H9 (cell line): ENCODE results near the gene C3orf20. TPM values are rescaled to one million over a fixed set of nuclear protein-coding genes. Genes with fewer than 3 reads are reported as not detected.

ENCODE experiments used
- DNase-seq: peaks from one replicate; pipeline ENCODE4 v3.0.0-alpha.2; 2017
- H2AFZ ChIP-seq: one replicate; pipeline ENCODE4 v1.6.1; 2013; ENCODE audit warnings: mild to moderate bottlenecking, low read length, control low read depth, moderate library complexity
- H2AK5ac ChIP-seq: 2 replicates; pipeline ENCODE4 v1.6.1; 2013; ENCODE audit warnings: low read length, control low read depth, mixed read lengths; ENCODE audit not compliant: insufficient read length
- H2BK120ac ChIP-seq: one replicate; pipeline ENCODE4 v1.6.1; 2013; ENCODE audit warnings: low read depth, mild to moderate bottlenecking, low read length, control low read depth, inconsistent platforms; ENCODE audit not compliant: poor library complexity, severe bottlenecking
- H2BK12ac ChIP-seq: 2 replicates; pipeline ENCODE4 v1.6.1; 2013; ENCODE audit warnings: low read length, control low read depth, mixed read lengths, low read depth; ENCODE audit not compliant: insufficient read length
- H2BK15ac ChIP-seq: 2 replicates; pipeline ENCODE4 v1.6.1; 2013; ENCODE audit warnings: low read depth, low read length, control low read depth
- H2BK20ac ChIP-seq: one replicate; pipeline ENCODE4 v1.6.1; 2013; ENCODE audit warnings: low read depth, mild to moderate bottlenecking, low read length, control low read depth, inconsistent platforms; ENCODE audit not compliant: poor library complexity, severe bottlenecking
- H2BK5ac ChIP-seq: 2 replicates; pipeline ENCODE4 v1.6.1; 2013; ENCODE audit warnings: low read length, control low read depth, mixed read lengths; ENCODE audit not compliant: insufficient read length
- H3K14ac ChIP-seq: 2 replicates; pipeline ENCODE4 v1.6.1; 2013; ENCODE audit warnings: low read length, control low read depth; ENCODE audit not compliant: insufficient read depth
- H3K18ac ChIP-seq: 2 replicates; pipeline ENCODE4 v1.6.1; 2013; ENCODE audit warnings: low read depth, mild to moderate bottlenecking, mixed read lengths, low read length, control low read depth; ENCODE audit not compliant: insufficient read length
- H3K23ac ChIP-seq: 2 replicates; pipeline ENCODE4 v1.6.1; 2013; ENCODE audit warnings: low read length, control low read depth, mixed read lengths, low read depth; ENCODE audit not compliant: insufficient read length
- H3K23me2 ChIP-seq: 2 replicates; pipeline ENCODE4 v1.6.1; 2013; ENCODE audit warnings: low read depth, mild to moderate bottlenecking, mixed read lengths, low read length, control low read depth; ENCODE audit not compliant: insufficient read length, poor library complexity, severe bottlenecking
- H3K27ac ChIP-seq: 2 replicates; pipeline ENCODE4 v1.5.1; 2013; ENCODE audit warnings: low read length, control low read depth, mixed read lengths, low read depth; ENCODE audit not compliant: insufficient read length
- H3K27me3 ChIP-seq: 2 replicates; pipeline ENCODE4 v1.6.1; 2013; ENCODE audit warnings: low read length, control low read depth, inconsistent platforms; ENCODE audit not compliant: insufficient read depth
- H3K4ac ChIP-seq: 2 replicates; pipeline ENCODE4 v1.6.1; 2013; ENCODE audit warnings: low read depth, mild to moderate bottlenecking, control low read depth, inconsistent platforms, low read length, moderate library complexity
- H3K4me1 ChIP-seq: 2 replicates; pipeline ENCODE4 v1.6.1; 2013; ENCODE audit warnings: low read length, control low read depth, inconsistent platforms; ENCODE audit not compliant: insufficient read depth
- H3K4me2 ChIP-seq: 2 replicates; pipeline ENCODE4 v1.6.1; 2013; ENCODE audit warnings: low read length, control low read depth, mixed read lengths; ENCODE audit not compliant: insufficient read length, insufficient read depth
- H3K56ac ChIP-seq: 2 replicates; pipeline ENCODE4 v1.6.1; 2013; ENCODE audit warnings: low read depth, mild to moderate bottlenecking, mixed read lengths, low read length, control low read depth; ENCODE audit not compliant: insufficient read length
- H3K79me1 ChIP-seq: 2 replicates; pipeline ENCODE4 v1.6.1; 2013; ENCODE audit warnings: low read depth, mild to moderate bottlenecking, moderate library complexity, low read length, control low read depth, inconsistent platforms; ENCODE audit not compliant: insufficient read depth, poor library complexity, severe bottlenecking
- H3K79me2 ChIP-seq: 2 replicates; pipeline ENCODE4 v1.6.1; 2013; ENCODE audit warnings: low read length, control low read depth, inconsistent platforms; ENCODE audit not compliant: insufficient read depth
- H3K9ac ChIP-seq: 2 replicates; pipeline ENCODE4 v1.6.1; 2013; ENCODE audit warnings: low read length, control low read depth, mixed read lengths; ENCODE audit not compliant: insufficient read length; ENCODE audit errors: extremely low read depth
- H3K9me3 ChIP-seq: one replicate; pipeline ENCODE4 v1.6.1; 2013; ENCODE audit warnings: low read depth, low read length, inconsistent platforms; ENCODE audit not compliant: control insufficient read depth
- H3T11ph ChIP-seq: one replicate; pipeline ENCODE4 v1.6.1; 2013; ENCODE audit warnings: mild to moderate bottlenecking, low read length, control low read depth, inconsistent platforms
- H4K20me1 ChIP-seq: one replicate; pipeline ENCODE4 v1.6.1; 2013; ENCODE audit not compliant: control insufficient read depth, insufficient read length, insufficient read depth
- H4K5ac ChIP-seq: 2 replicates; pipeline ENCODE4 v1.6.1; 2013; ENCODE audit warnings: low read depth, mild to moderate bottlenecking, mixed read lengths, low read length, control low read depth; ENCODE audit not compliant: insufficient read length
- H4K8ac ChIP-seq: replicated peaks from 2 replicates; pipeline ENCODE4 v1.6.1; 2013; ENCODE audit warnings: low read length, control low read depth, mixed read lengths, low read depth; ENCODE audit not compliant: insufficient read length
- H4K91ac ChIP-seq: 2 replicates; pipeline ENCODE4 v1.6.1; 2013; ENCODE audit warnings: low read depth, mild to moderate bottlenecking, moderate library complexity, mixed read lengths, low read length, control low read depth; ENCODE audit not compliant: insufficient read length
- H3K27ac Mint-ChIP-seq, 3 experiments: 2 replicates in 2 of 3; 3 replicates in 1 of 3; pipeline ENCODE4 v1.8.0; 2020 to 2021; ENCODE audit warnings: mixed read lengths in 3 of 3, mild to moderate bottlenecking in 1 of 3, moderate library complexity in 1 of 3
- H3K27me3 Mint-ChIP-seq: 2 replicates; pipeline ENCODE4 v1.8.0; 2021; ENCODE audit warnings: low read depth, mild to moderate bottlenecking, moderate library complexity, mixed read lengths
- H3K36me3 Mint-ChIP-seq, 3 experiments: 2 replicates in 2 of 3; 3 replicates in 1 of 3; pipeline ENCODE4 v1.8.0; 2020 to 2021; ENCODE audit warnings: low read depth in 3 of 3, mixed read lengths in 3 of 3; ENCODE audit not compliant: insufficient read depth in 1 of 3
- H3K4me1 Mint-ChIP-seq, 2 experiments: 2 replicates each; pipeline ENCODE4 v1.8.0; 2020; ENCODE audit warnings: mixed read lengths in 2 of 2
- H3K4me3 Mint-ChIP-seq, 2 experiments: 2 replicates in 1 of 2; 3 replicates in 1 of 2; pipeline ENCODE4 v1.8.0; 2020 to 2021; ENCODE audit warnings: mild to moderate bottlenecking in 2 of 2, mixed read lengths in 2 of 2, moderate library complexity in 1 of 2
- H3K9me3 Mint-ChIP-seq, 2 experiments: 2 replicates in 1 of 2; 3 replicates in 1 of 2; pipeline ENCODE4 v1.8.0; 2020; ENCODE audit warnings: mild to moderate bottlenecking in 2 of 2, mixed read lengths in 2 of 2, moderate library complexity in 1 of 2
- CTCF ChIP-seq: fragments of 200-600 bp; sonication (generic); conservative IDR thresholded peaks from 3 replicates; pipeline ENCODE4 v1.8.0; 2021; ENCODE audit warnings: antibody characterized with exemption, mild to moderate bottlenecking
- WGBS: extraction: QIAGEN DNeasy Blood & Tissue Kit; methylation state at CpG from one replicate; pipeline ENCODE4 v1.1.7; 2013; ENCODE audit warnings: missing lambda C conversion rate, low lambda C conversion rate, mixed read lengths; ENCODE audit not compliant: insufficient read length; ENCODE audit errors: extremely low coverage; 5-methylcytosine and 5-hydroxymethylcytosine counted together
- total RNA-seq: library from RNA; stranded (reverse); gene quantifications from 2 replicates; pipeline ENCODE4 v1.2.1, GENCODE V29; 2021

C3orf20 gene
- total RNA-seq, 1 experiment from 2014 or later, result not detected

- Histone ChIP-seq H3K4me1 (no peaks in the 10 kb centered on the region), H3K27ac (no peak overlapping the region), H2BK12ac (no peak overlapping the region), H3T11ph (no peak overlapping the region), H2AFZ (no peak overlapping the region), H3K9me3 (no peaks in the 10 kb centered on the region), H3K9ac (no peak overlapping the region), H3K27me3 (no peaks in the 10 kb centered on the region), H4K5ac (no peak overlapping the region), H3K56ac (no peak overlapping the region), H3K23me2 (no peaks in the 10 kb centered on the region), H3K23ac (no peak overlapping the region), H2BK5ac (no peak overlapping the region), H4K8ac (no peak overlapping the region), H3K4ac (no peak overlapping the region), H3K79me2 (no peaks in the 10 kb centered on the region), H2BK15ac (no peak overlapping the region), H3K79me1 (no peaks in the 10 kb centered on the region), H2BK20ac (no peak overlapping the region), H2BK120ac (no peak overlapping the region), H3K14ac (no peak overlapping the region), H3K18ac (no peak overlapping the region), H3K4me2 (no peak overlapping the region), H2AK5ac (no peak overlapping the region), H4K20me1 (peaks cover 2% of the 10 kb centered on the region), H4K91ac (no peak overlapping the region)
- no peak overlapping the region for H3K4me3 Mint-ChIP-seq
- WGBS, result no CpG with 5 or more reads among the region's 8 CpGs
- peak; percentile 64 for DNase-seq
- H3K27me3 Mint-ChIP-seq, result peaks cover 36% of the 10 kb centered on the region
- no peaks in the 10 kb centered on the region for H3K9me3 Mint-ChIP-seq
- peak; percentile 93 for TF ChIP-seq CTCF
- no peaks in the 10 kb centered on the region for H3K36me3 Mint-ChIP-seq
- H3K27ac Mint-ChIP-seq, result no peak overlapping the region
- H3K4me1 Mint-ChIP-seq, result peaks cover 3 to 4% of the 10 kb centered on the region in 2 experiments; a peak in 2 of 4 replicates
These were observed 41.0 kb upstream of the C3orf20 start for GRCh38 chr3:14633819-14634424.
